Astrocyte (in vitro differentiated cells and primary cell): ENCODE data around the gene PABPC1L2A.
"Not testable (repeated sequence)": the region's sequence is repeated elsewhere in the genome, so short reads cannot be mapped to it uniquely, and the experiment has no call there.

ENCODE experiments used
- EZH2 ChIP-seq: IDR thresholded peaks from 2 replicates; pipeline ENCODE4 v1.6.1; 2012; ENCODE audit warnings: mild to moderate bottlenecking, low read length, inconsistent platforms; ENCODE audit not compliant: insufficient read depth
- TF ChIP-seq, protein P1 (sequence below): IDR thresholded peaks from 2 replicates; pipeline ENCODE4 v1.5.1; 2011; ENCODE audit warnings: low read depth, mild to moderate bottlenecking, inconsistent platforms, low read length, moderate library complexity; ENCODE audit not compliant: insufficient read depth

DNA sequence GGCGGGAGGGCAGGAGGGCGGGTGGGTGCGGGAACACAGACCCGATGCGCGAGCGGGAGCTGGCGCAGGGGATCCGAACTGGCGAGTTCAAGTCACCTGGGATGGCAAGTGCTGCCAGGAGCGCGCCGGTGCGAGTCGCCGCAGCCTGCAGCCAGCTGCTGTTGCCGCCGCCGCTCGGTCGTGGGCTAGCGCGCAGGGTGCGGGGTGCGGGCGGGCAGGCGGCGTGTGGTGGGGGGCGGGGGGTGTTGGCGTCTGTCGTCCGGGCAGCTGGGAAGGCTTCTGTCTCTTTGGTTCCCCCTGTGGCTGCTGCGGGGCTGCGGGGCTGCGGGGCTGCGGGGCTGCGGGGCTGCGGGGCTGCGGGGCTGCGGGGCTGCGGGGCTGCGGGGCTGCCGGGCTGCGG lies 572 bp upstream of the PABPC1L2A start:
- TF ChIP-seq, protein P1, sequence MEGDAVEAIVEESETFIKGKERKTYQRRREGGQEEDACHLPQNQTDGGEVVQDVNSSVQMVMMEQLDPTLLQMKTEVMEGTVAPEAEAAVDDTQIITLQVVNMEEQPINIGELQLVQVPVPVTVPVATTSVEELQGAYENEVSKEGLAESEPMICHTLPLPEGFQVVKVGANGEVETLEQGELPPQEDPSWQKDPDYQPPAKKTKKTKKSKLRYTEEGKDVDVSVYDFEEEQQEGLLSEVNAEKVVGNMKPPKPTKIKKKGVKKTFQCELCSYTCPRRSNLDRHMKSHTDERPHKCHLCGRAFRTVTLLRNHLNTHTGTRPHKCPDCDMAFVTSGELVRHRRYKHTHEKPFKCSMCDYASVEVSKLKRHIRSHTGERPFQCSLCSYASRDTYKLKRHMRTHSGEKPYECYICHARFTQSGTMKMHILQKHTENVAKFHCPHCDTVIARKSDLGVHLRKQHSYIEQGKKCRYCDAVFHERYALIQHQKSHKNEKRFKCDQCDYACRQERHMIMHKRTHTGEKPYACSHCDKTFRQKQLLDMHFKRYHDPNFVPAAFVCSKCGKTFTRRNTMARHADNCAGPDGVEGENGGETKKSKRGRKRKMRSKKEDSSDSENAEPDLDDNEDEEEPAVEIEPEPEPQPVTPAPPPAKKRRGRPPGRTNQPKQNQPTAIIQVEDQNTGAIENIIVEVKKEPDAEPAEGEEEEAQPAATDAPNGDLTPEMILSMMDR = not testable (repeated sequence)
- not testable (repeated sequence) for TF ChIP-seq EZH2
